GM19372 (cell line): ENCODE measurements around the gene DPCD.

Source experiments
- ATAC-seq: cut with Tn5 transposase; IDR thresholded peaks from one replicate; pipeline ENCODE4 v1.9.1; 2021; ENCODE audit warnings: mild to moderate bottlenecking, low read depth, moderate library complexity; ENCODE audit not compliant: unreplicated experiment

The DPCD gene

DNA sequence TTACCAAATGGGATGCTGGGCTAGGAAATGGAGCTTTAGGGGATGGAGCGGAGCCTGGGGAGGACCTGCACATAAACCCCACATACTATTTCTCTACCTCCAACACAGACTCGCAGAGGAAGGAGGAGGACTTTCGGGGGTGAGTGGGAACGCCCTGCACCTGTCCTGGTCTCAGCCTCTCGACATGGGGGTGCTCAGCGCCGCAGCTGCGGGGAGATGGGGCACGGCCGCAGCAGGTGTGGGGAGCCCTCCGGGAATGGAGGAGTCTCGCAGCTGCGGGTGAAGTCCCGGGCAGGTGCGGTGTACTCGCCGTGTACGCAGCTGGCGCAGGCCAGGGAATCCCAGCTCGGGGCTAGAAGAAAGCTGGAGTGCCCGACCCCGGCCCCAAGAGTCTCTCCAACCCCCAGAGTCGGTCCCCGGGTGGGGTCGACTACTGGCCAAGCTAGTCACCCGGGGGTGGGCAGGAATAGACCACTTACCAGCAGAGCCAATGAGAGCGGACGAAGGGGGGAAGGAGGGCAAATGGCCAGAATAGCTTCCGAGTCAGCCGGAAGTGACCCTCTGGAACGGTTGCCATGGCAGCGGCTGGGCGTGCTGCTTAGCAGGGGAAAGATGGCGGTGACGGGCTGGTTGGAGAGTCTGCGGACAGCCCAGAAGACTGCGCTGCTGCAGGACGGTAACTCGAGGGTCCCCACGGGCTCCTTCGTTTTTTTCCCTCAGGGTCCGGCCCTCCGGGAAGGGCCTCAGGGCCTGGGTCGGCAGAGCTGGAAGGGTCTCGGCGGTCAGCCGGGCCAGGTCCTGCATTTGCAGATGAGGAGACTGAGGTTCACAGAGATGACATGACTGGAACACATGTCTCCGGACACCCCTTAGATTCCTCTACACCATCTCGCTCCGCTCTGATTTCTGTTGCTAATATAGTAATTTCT lies at the start of gene DPCD, which contains the start of gene POLL:
Gene DPCD, plus strand, starts transcription at position 597 of the 929 bp plus-strand sequence. Its CDS starts 16 bp downstream, at position 613.
Gene POLL, minus strand, starts transcription at position 533 of the 929 bp plus-strand sequence. CDS start 897 bp downstream, outside the sequence.
- peak; percentile 96 for ATAC-seq

DNA sequence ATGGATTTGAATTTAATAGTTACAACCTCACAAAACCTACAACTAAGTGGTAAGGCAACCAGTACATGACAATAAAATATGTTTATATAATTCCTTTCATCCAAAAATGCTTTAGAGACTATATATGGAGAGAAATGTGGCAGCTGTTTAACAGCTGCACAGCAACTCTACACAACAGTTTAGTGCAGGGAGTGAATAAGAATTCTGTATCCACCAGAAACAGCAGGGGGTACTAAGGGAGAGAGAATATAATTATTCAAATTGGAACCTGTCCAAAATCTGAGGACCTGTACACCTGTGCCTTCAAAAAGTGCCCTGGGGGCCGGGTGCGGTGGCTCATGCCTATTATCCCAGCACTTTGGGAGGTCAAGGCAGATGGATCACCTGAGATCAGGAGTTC lies 49.7 kb upstream of the DPCD start:
- ATAC-seq = no peak

GRCh38 chr10:101545898-101546297 lies 42.2 kb upstream of the DPCD start:
- ATAC-seq = no peak

DNA sequence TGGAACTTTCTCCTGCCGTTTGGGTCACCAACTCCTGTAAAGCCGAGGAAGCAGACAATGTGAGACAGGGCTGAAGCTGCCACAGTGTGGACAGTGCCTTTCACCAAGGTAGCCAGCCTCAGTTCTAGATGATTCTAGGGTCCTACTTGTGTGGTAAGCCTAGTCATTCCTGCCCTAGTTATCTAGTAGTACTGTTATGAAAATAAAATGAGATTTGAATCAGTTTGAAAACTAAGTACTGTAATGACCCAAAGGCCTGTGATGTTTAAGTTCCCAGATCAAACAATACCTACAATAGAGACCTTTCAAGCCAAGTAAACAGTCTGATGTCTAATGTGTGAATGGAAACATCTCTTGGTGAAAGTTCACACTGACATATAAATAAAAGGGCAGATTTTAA lies 37.2 kb upstream of the DPCD start:
- no peak for ATAC-seq

DNA sequence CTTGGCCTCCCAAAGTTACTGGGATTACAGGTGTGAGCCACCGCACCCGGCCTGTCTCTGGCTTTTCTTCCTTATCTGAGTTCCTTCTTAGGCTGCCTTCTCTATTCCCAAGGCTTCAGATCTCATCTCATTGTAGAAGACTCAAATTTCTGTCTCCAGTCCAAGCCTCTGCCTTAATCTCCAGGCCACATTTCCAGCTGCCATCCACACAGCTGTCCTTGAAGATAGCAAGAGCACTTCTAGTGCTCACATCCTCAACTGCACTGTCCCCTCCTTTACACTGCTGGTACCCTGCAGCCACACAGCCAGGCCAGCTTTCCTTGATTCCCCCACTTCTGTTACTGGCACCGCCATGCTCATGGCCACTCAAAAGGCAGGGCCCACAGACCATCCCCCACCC lies 35.7 kb upstream of the DPCD start:
- no peak for ATAC-seq

DNA sequence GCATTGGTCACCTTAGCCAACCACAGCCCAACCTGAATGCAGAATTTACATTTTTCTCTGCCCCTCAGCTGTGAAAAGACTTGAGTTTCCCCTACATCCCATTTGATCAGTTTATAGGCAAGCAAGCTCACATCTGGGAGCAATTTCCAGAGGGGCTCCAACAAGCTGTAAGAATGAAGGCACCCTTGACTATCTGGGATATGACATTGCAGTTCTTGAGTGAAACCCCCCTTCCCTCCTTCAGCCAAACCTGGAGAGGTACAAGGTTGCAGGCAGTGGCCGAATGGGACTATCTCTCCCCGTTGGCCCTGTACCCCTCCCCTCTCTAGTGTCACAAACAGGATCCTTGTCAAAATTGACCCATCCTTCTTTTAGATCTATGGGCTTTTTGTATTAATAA lies 30.6 kb upstream of the DPCD start:
- ATAC-seq = no peak

- ATAC-seq = no peak
These were observed 29.9 kb upstream of the DPCD start for GRCh38 chr10:101558204-101558603.

DNA sequence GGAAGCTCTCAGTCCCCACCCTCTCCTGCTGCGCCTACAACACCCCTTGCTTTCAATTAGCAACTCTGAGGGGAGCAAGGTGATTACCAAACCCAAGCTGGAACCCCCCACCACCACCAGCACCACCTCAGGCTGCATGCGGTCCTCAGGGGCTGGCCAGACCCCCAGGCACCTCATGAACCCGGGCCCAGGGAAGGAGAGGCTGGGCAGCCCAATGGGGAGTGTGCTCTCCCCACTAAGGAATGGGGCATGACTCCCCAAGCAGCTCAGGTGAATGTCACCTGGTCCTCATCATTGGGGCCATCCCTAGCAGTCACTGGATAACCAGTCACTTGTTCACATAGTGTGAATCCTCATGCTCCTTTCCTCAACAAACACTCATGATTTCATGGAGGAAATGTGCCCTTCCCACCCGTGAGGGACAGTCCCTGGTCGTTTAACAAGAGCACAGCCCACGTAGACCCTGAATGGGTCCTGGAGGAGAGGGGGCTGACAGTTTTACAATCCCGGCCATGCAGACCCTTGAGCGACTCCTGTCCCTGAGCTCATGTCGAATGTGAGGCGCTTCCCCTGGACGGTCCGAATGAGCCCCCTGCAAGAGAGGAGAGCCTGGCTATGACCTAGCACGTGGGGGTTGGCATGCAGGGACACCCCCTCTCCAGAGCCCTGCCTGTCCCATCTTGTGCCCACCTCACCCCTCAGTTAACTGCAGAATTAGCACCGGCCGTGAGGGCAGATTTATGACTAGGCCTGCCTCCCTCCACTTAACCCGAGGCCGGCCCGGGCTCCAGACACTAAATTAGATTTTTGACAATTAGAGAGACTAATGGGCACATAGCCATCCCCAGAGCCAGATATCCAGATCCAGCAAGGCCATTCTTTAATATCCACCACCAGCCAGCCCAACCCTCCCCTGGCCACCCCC lies 29.2 kb upstream of the DPCD start:
- ATAC-seq = no peak

DNA sequence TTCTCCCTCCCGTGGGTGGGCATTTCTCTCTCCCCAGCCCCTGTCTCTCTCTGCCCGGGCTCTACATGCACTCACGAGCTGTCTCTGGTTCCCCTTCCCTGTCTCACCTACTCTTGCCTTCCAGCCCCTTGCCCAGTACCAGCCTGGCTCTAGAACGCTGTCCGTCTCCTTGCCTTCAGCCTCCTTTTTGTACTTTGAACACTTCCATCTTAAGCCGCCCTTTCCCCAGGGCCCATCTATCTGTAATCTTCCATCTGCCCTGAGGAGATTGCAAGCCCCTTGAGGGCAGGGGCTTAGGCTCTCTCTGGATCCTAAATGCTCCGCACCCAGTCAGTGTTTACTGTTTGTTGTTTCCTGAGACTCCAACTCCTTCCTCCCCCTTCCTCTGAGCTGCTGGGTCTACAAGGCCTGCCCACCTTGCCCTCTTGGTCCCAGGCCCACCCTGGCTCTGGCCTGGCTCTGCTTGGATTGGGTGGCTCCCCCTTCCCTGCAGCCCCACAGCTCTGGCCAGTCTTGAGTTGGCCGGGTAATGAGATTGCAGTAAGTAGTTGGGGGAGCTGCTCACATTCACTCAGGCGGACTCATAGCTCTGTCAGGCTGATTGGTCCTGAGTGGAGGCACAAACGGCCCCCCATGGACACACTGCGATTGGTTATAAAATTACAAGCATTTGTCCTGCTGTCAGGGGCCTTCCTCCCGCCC lies 28.4 kb upstream of the DPCD start:
- ATAC-seq = no peak

- no peak for ATAC-seq
These were observed 27.6 kb upstream of the DPCD start for GRCh38 chr10:101560298-101561067.

- no peak for ATAC-seq
These were observed 26.8 kb upstream of the DPCD start for GRCh38 chr10:101561068-101561915.

DNA sequence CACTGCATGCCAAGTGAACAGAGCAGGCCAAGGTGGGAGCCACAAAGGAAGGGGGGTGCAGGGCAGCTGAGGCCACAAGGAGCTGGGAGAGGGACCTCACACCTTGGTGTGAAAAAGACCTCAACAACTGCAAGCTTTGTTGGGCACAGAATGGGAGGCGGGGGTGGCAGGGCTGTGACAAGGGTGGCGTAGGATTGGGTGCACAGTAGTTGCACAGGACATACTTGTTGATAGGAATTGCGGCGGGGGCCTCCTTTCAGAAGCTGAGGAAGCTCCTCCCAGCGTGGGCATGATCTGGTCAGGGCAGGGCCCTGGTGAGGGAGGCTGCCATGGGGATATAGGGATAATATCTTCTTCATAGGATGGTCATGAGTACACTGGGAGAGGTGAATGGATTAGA lies 25.9 kb upstream of the DPCD start:
- ATAC-seq = no peak

GRCh38 chr10:101563007-101563406 lies 25.1 kb upstream of the DPCD start:
- no peak for ATAC-seq

GRCh38 chr10:101563497-101564040 lies 24.6 kb upstream of the DPCD start:
- no peak for ATAC-seq

DNA sequence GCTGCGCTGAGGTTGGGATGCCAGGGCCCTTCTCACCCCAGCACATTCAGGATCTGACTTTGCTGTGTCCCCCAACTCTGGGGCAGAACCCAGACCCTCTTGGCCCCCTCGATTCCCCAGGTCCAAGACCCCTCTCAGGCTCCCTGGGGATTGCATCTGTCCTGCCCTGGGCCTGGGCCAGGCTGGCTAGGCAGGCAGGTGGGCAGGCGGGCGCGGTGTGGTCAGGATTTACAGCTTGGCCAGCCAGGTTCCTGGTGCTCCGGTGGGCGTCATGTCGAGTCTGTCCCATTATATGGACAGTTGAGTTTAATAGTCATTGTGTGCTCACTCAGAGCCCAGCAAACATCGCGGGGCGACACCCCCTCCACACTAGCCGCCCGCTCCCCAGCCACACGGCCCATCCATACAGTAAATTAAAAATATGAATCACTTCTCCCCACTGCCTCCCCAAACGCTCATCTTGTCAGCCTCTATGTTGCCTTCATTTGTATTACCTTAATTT lies 23.6 kb upstream of the DPCD start:
- no peak for ATAC-seq

DNA sequence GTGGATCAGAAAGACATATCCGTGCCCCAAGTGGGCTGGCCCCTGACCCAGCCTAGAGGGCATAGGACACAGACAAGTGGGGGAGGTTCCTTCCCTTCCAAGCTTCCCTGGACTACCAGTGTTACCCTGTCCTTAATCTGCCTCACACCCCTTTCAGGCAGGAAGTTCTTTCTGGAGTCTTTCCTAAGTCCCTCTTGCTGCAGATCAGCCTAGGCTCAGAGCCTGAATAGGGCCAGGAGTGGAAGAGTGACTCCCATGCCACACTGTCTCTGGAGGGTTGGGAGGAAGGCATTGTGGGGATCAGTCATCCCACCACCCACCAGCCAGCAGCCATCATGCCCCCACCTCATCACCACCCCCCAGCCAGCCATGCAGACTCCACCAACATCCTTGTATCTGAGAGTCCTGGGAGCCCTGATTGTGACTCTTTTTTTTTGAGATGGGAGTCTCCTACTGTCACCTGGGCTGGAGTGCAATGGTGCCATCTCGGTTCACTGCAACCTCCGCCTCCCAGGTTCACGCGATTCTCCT lies 22.7 kb upstream of the DPCD start:
- ATAC-seq = no peak

DNA sequence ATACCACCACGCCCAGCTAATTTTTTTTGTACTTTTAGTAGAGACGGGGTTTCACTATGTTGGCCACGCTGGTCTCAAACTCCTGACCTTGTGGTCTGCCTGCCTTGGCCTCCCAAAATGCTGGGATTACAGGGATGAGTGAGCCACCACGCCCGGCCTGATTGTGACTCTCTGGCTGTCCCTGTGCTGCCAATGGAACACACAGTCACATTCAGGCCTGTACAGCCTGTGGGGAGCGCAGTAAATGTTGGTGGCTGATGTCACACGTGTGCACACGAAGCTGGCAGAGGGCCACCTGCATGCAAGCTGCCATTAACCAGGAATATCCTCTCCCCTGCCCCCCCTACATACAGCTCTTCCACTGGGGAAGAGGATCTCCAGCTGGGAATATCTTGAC lies 22.2 kb upstream of the DPCD start:
- ATAC-seq = no peak
